Measurements from ENCODE around the gene SORT1. TPM values are rescaled to one million over a fixed set of nuclear protein-coding genes. Genes with fewer than 3 reads are reported as not detected.
"Not testable (repeated sequence)": the region's sequence is repeated elsewhere in the genome, so short reads cannot be mapped to it uniquely, and the experiment has no call there.

The SORT1 gene
- polyA plus RNA-seq, 1 of the 3 experiments (the other 2 are of a cell fraction), result 8.5 TPM

- no peak; the same call in 1 of the 2 replicates for TF ChIP-seq CTCF (IDR thresholded peaks at IDR 0.05)
- TF ChIP-seq USF2 (IDR thresholded peaks at IDR 0.05; ENCODE audit: borderline replicate concordance, low read depth, low read length), result no peak
- no peak; the same call in 1 of the 2 replicates for TF ChIP-seq MAX (IDR thresholded peaks at IDR 0.05; ENCODE audit: low read depth)
- TF ChIP-seq REST (IDR thresholded peaks at IDR 0.05; ENCODE audit: low read depth, low read length), result no peak
Measured at GRCh38 chr1:109397581-109398342, at the start of gene SORT1 (continued).

GRCh38 chr1:109445949-109446695 is 48.4 kb upstream of the SORT1 start:
- peaks cover 34% of the 10 kb centered on the region for H3K27me3 ChIP-seq (ENCODE audit: insufficient read depth)
- H3K4me1 ChIP-seq (ENCODE audit: control insufficient read depth in 1 of 2, insufficient read depth in 2 of 2, low read depth in 1 of 2, low read length in 1 of 2); POLR2A ChIA-PET; H3K9me2 ChIP-seq; H3K79me2 ChIP-seq (ENCODE audit: insufficient read depth); H3K9ac ChIP-seq; H3K4me3 ChIP-seq (ENCODE audit: low read depth in 2 of 2, low read length in 1 of 2); CTCF ChIA-PET; H3K27ac ChIP-seq (ENCODE audit: low read depth in 2 of 2, low read length in 1 of 2); H2AFZ ChIP-seq (ENCODE audit: low read depth); H3F3A ChIP-seq (replicated peaks; ENCODE audit: insufficient read depth); H4K20me1 ChIP-seq (ENCODE audit: insufficient read depth); DNase-seq; H3K9me3 ChIP-seq; H3K4me2 ChIP-seq; H3K36me3 ChIP-seq (replicated peaks in 1 of 2; ENCODE audit: control insufficient read depth in 1 of 2, insufficient read depth in 2 of 2, low read length in 1 of 2): not testable (repeated sequence)
- 46% methylated on average over 11 of the region's 11 CpGs for WGBS (ENCODE audit: low lambda C conversion rate)
